Right atrium auricular region (tissue), 2 donors: ENCODE measurements around the gene APOLD1. TPM values are rescaled to one million over a fixed set of nuclear protein-coding genes. Genes with fewer than 3 reads are reported as not detected.
A peak's percentile ranks its signal among the peaks of the same experiment; 100 is the strongest.
"Not testable (repeated sequence)": the region's sequence is repeated elsewhere in the genome, so short reads cannot be mapped to it uniquely, and the experiment has no call there.

ENCODE experiments used
- DNase-seq: peaks from one replicate; pipeline ENCODE4 v3.0.0-alpha.2; 2019; ENCODE audit warnings: low spot score
- H3K27ac ChIP-seq, 2 donors: fragments of 200-600 bp; sonication (generic); 1 replicate in 1 of 2; 2 replicates in 1 of 2; pipeline ENCODE4 v1.5.1; 2016 to 2019
- H3K27me3 ChIP-seq, 2 donors: fragments of 200-600 bp; sonication (generic); one replicate each; pipeline versions ENCODE4 v1.5.1 to v1.6.0; 2017 to 2019
- H3K36me3 ChIP-seq: fragments of 200-600 bp; sonication (generic); one replicate; pipeline ENCODE4 v1.5.1; 2016
- H3K4me1 ChIP-seq, 2 donors: fragments of 200-600 bp; sonication (generic); one replicate each; pipeline versions ENCODE4 v1.5.1 to v1.6.0; 2017 to 2019
- H3K4me3 ChIP-seq, 2 donors: fragments of 200-600 bp; sonication (generic); 1 replicate in 1 of 2; 2 replicates in 1 of 2; pipeline ENCODE4 v1.5.1; 2017 to 2019; ENCODE audit warnings: mild to moderate bottlenecking in 1 of 2, moderate library complexity in 1 of 2
- H3K9me3 ChIP-seq, 2 donors: fragments of 200-600 bp; sonication (generic); one replicate each; pipeline ENCODE4 v1.5.1; 2019
- CTCF ChIP-seq, 2 donors: fragments of 200-600 bp; sonication (generic); IDR thresholded peaks; one replicate each; pipeline ENCODE4 v1.5.1; 2019; ENCODE audit warnings: antibody characterized with exemption in 2 of 2
- total RNA-seq, 2 donors: library from RNA; depleted of rRNA; stranded (reverse); fragments of >200 nt; gene quantifications; one replicate each; pipeline ENCODE4 v1.1.0, GENCODE V29; 2016

Gene APOLD1
- total RNA-seq, 2 donors from 2014 or later = 49.9 to 70.2 TPM

DNA sequence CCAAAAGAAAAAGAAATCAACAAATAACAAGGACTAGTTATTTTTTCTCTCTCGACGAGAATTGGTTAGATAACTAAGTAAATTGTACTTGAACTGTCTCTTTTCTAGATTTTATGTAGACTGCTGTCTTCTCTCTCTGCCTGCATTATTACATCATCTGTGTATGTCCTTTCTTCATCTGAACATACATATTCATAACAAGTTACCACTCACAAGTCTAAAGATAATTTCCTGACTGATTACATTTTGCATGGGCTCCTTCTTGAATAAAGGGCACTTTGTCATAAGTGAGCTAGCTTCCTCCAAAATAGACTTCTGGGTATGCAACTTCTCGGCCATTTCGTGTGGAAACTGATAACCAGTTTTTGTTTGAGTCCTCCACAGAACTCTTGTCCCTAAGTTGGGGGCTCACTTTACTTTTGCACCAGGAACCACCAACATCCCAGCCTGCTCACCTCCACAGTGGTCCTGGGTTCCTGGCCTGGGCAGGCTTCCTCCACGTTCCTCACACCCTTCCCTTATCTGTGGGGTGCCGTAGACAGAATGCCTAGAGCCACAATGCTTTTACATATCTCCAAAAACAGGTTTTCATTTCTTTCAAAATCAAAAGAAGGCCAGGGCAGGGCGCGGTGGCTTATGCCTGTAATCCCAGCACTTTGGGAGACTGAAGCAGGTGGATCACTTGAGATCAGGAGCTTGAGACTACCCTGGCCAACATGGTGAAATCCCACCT, 21.5 kb downstream of the APOLD1 start:
- Histone ChIP-seq H3K9me3 (no peaks in the 10 kb centered on the region), H3K27ac (peak overlapping the region; percentile 77 to 81), H3K4me3 (no peak overlapping the region), H3K27me3 (no peaks in the 10 kb centered on the region), H3K4me1 (peaks cover 0 to 31% of the 10 kb centered on the region in 2 donors), H3K36me3 (no peaks in the 10 kb centered on the region)
- TF ChIP-seq CTCF (IDR thresholded peaks at IDR 0.05) = no peak
- DNase-seq = no peak

DNA sequence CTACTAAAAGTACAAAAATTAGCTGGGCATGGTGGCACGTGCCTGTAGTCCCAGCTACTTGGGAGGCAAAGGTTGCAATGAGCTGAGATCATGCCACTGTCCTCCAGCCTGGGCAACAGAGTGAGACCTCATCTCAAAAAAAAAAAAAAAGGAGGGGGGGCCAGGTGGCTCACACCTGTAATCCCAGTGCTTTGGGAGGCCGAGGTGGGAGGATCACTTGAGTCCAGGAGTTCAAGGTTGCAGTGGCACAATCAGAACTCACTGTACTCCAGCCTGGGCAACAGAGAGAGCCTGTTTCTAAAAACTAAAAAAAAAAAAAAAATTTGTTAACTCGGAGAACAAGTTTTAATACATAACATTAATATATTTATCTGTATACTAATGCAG, 22.1 kb downstream of the APOLD1 start:
- Histone ChIP-seq H3K27ac (peak overlapping the region; percentile 77 to 81), H3K4me1 (peaks cover 0 to 31% of the 10 kb centered on the region in 2 donors)
- not testable (repeated sequence) for H3K9me3 ChIP-seq, DNase-seq, H3K27me3 ChIP-seq, H3K36me3 ChIP-seq, H3K4me3 ChIP-seq

DNA sequence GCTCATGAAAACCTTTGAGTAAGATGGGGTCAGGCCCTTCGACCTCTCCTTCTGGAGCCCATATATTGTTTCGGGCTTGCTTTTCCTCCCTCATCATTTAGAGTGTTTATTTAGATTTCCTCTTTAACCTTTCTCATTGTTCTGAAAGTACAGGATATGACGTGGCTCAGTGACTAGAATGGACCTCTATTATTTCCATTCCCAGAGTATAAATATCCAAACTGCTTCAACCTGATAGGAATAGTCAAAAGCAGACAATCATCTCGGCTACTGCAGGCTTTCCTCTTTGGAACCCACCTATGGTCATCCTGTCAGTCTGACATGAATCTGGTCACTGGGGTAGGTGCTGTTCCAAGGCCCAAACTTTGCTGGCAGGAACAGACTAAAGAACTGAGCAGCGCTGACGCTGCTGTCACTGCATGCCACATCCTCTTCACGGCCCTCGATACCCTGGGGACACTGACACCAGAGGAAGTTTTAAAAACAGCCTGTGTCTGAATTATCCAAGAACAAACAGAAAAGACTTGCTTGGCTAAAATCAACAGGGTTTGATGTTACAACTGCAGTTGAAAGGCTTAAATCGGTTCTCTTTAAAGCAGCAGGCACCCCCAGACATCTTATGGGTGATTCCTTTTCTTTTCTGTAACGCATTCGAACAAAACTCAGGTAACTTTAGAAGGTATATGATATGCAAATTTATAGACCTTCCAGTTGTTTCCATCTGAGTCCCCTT, 22.7 kb downstream of the APOLD1 start:
- H3K9me3 ChIP-seq = no peaks in the 10 kb centered on the region
- H3K27ac ChIP-seq = peak overlapping the region; percentile 77 to 81
- H3K27me3 ChIP-seq = no peaks in the 10 kb centered on the region
- peak; percentile 70 for DNase-seq
- H3K4me3 ChIP-seq = peak overlapping the region in 1 of 2 donors; percentile 2
- peaks cover 0 to 27% of the 10 kb centered on the region in 2 donors for H3K4me1 ChIP-seq
- no peaks in the 10 kb centered on the region for H3K36me3 ChIP-seq
- no peak for TF ChIP-seq CTCF (IDR thresholded peaks at IDR 0.05)

- Histone ChIP-seq H3K9me3 (no peaks in the 10 kb centered on the region), H3K4me1 (peaks cover 0 to 38% of the 10 kb centered on the region in 2 donors), H3K36me3 (no peaks in the 10 kb centered on the region), H3K27ac (no peak overlapping the region), H3K27me3 (no peaks in the 10 kb centered on the region), H3K4me3 (no peak overlapping the region)
- no peak for TF ChIP-seq CTCF (IDR thresholded peaks at IDR 0.05)
- peak; percentile 2 for DNase-seq
These were observed 25.1 kb downstream of the APOLD1 start for GRCh38 chr12:12810553-12811021.

GRCh38 chr12:12811343-12811742, 25.9 kb downstream of the APOLD1 start:
- DNase-seq = no peak
- no peak for TF ChIP-seq CTCF (IDR thresholded peaks at IDR 0.05)
- H3K9me3 ChIP-seq = no peaks in the 10 kb centered on the region
- no peak overlapping the region for H3K27ac ChIP-seq
- H3K4me1 ChIP-seq = peaks cover 0 to 38% of the 10 kb centered on the region in 2 donors
- no peak overlapping the region for H3K4me3 ChIP-seq
- H3K27me3 ChIP-seq = no peaks in the 10 kb centered on the region
- H3K36me3 ChIP-seq = no peaks in the 10 kb centered on the region

- Histone ChIP-seq H3K9me3 (no peaks in the 10 kb centered on the region), H3K27ac (no peak overlapping the region), H3K4me3 (no peak overlapping the region), H3K36me3 (no peaks in the 10 kb centered on the region), H3K4me1 (peaks cover 0 to 40% of the 10 kb centered on the region in 2 donors), H3K27me3 (no peaks in the 10 kb centered on the region)
- no peak for DNase-seq
- TF ChIP-seq CTCF (IDR thresholded peaks at IDR 0.05) = no peak
These were observed 26.7 kb downstream of the APOLD1 start for GRCh38 chr12:12812174-12812573.
